ENCODE measurements around the gene CYP26C1. TPM values are rescaled to one million over a fixed set of nuclear protein-coding genes. Genes with fewer than 3 reads are reported as not detected.

The CYP26C1 gene
- total and polyA plus RNA-seq, 9 of the 15 experiments (the other 6 are each of a cell fraction or from before 2014, with no cell fraction given) = 0.07 to 0.09 (median 0.07) TPM; not detected in 6

DNA sequence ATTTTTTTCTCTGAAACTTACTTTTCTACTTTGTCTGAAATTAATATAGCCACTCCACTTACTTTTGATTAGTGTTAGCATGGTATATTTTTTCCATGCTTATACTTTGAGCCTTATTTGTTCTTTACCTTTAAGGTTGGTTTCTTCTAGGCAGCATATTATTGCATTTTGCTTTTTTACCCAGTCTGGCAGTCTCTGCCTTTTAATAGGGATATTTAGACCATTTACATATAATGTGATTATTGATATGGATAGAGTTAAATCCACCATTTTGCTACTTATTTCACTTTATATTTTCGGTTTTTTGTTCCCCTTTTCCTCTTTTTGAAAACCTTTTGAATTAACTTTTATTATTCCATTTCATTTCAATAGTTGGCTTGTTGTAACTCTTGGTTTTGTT is 43.4 kb downstream of the CYP26C1 start:
- H3K9me1 ChIP-seq (ENCODE audit: control insufficient read depth, insufficient read depth, low read length) = no peaks in the 10 kb centered on the region
- BruUV-seq (replicated peaks) = no TSS peak
- H3K4me3 ChIP-seq = no peak overlapping the region
- H4K20me1 ChIP-seq (replicated peaks; ENCODE audit: control insufficient read depth, insufficient read depth, low read length) = no peaks in the 10 kb centered on the region
- no peak for DNase-seq (ENCODE audit: extremely low read depth in 1 of 4, low spot score in 3 of 4)
- FAIRE-seq = no peak
- in situ Hi-C loops (cut with MboI) = no loop called here
- no peak overlapping the region for H3K9ac ChIP-seq (ENCODE audit: insufficient read depth in 1 of 2, low read depth in 2 of 2, low read length in 2 of 2)
- H3K9me3 ChIP-seq (replicated peaks; ENCODE audit: control insufficient read depth, insufficient read depth, low read depth, low read length) = no peaks in the 10 kb centered on the region
- H3K36me3 ChIP-seq (ENCODE audit: control insufficient read depth, insufficient read depth, low read length) = no peaks in the 10 kb centered on the region
- no peak overlapping the region for H3K27ac ChIP-seq (ENCODE audit: extremely low read depth, low read depth, low read length)
- H3K79me2 ChIP-seq (ENCODE audit: control insufficient read depth, insufficient read depth, low read length) = no peaks in the 10 kb centered on the region
- no peaks in the 10 kb centered on the region for H3K27me3 ChIP-seq (ENCODE audit: control insufficient read depth in 2 of 2, insufficient read depth in 2 of 2, low read length in 2 of 2)
- no peak overlapping the region for H3K4me2 ChIP-seq (ENCODE audit: insufficient read depth, low read length)
- 0% methylated on average over 1 of the region's 1 CpG for WGBS (ENCODE audit: insufficient coverage, low coverage, missing lambda C conversion rate)
- ChIA-PET CTCF (ENCODE audit: low intra/inter-chr PET ratio) (no interaction called here), POLR2A (no interaction called here)
- no peak overlapping the region for H2AFZ ChIP-seq (ENCODE audit: low read depth, low read length)
- intact Hi-C loops (cut with micrococcal nuclease) = no loop called here
- TF ChIP-seq, protein P1, sequence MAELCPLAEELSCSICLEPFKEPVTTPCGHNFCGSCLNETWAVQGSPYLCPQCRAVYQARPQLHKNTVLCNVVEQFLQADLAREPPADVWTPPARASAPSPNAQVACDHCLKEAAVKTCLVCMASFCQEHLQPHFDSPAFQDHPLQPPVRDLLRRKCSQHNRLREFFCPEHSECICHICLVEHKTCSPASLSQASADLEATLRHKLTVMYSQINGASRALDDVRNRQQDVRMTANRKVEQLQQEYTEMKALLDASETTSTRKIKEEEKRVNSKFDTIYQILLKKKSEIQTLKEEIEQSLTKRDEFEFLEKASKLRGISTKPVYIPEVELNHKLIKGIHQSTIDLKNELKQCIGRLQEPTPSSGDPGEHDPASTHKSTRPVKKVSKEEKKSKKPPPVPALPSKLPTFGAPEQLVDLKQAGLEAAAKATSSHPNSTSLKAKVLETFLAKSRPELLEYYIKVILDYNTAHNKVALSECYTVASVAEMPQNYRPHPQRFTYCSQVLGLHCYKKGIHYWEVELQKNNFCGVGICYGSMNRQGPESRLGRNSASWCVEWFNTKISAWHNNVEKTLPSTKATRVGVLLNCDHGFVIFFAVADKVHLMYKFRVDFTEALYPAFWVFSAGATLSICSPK (IDR thresholded peaks at IDR 0.05; ENCODE audit: borderline replicate concordance) = no peak
- TF ChIP-seq CBX5 (IDR thresholded peaks at IDR 0.05; ENCODE audit: borderline replicate concordance, low read depth) (no peak), ZNF507 (tag; conservative IDR thresholded peaks at IDR 0.05) (peak; percentile 98)
- ATAC-seq = no peak
- H3K4me1 ChIP-seq (replicated peaks in 1 of 2; ENCODE audit: control insufficient read depth in 2 of 2, insufficient read depth in 2 of 2, low read length in 2 of 2) = no peaks in the 10 kb centered on the region; a peak in 1 of 5 replicates

DNA sequence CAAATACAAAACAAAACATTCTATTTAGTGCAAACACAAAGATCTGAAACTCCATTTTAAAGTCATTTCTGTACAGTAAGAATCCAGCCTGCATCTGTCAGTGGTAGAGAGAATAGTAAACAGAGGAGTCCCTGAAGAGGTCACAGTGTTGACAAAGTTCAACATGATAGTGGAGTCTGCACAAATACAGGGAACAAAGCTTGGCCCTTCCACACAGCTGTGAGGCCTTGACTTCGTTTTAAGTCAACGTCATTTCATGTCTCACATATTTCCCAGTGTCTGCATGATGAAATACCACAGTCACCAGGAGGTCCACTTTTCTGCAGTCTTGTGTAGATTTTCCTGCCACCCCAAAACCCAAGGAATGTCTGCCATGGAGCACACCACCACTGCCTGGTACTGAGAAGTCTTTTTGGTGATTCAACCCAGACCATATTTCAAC is 46.1 kb downstream of the CYP26C1 start:
- Histone ChIP-seq H3K9ac (ENCODE audit: insufficient read depth in 1 of 2, low read depth in 2 of 2, low read length in 2 of 2) (no peak overlapping the region), H3K9me1 (ENCODE audit: control insufficient read depth, insufficient read depth, low read length) (no peaks in the 10 kb centered on the region), H3K4me3 (no peak overlapping the region), H3K36me3 (ENCODE audit: control insufficient read depth, insufficient read depth, low read length) (no peaks in the 10 kb centered on the region), H2AFZ (ENCODE audit: low read depth, low read length) (peak overlapping the region; percentile 68), H3K4me1 (replicated peaks in 1 of 2; ENCODE audit: control insufficient read depth in 2 of 2, insufficient read depth in 2 of 2, low read length in 2 of 2) (no peaks in the 10 kb centered on the region), H4K20me1 (replicated peaks; ENCODE audit: control insufficient read depth, insufficient read depth, low read length) (no peaks in the 10 kb centered on the region), H3K9me3 (replicated peaks; ENCODE audit: control insufficient read depth, insufficient read depth, low read depth, low read length) (no peaks in the 10 kb centered on the region), H3K79me2 (ENCODE audit: control insufficient read depth, insufficient read depth, low read length) (no peaks in the 10 kb centered on the region), H3K27me3 (ENCODE audit: control insufficient read depth in 2 of 2, insufficient read depth in 2 of 2, low read length in 2 of 2) (no peaks in the 10 kb centered on the region), H3K27ac (ENCODE audit: extremely low read depth, low read depth, low read length) (no peak overlapping the region), H3K4me2 (ENCODE audit: insufficient read depth, low read length) (no peak overlapping the region)
- no peak for FAIRE-seq
- POLR2A ChIA-PET = no interaction called here
- BruUV-seq (replicated peaks) = no TSS peak
- TF ChIP-seq, protein P2, sequence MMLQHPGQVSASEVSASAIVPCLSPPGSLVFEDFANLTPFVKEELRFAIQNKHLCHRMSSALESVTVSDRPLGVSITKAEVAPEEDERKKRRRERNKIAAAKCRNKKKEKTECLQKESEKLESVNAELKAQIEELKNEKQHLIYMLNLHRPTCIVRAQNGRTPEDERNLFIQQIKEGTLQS (IDR thresholded peaks at IDR 0.05) = peak; percentile 37; the same call in 1 of the 2 replicates
- TF ChIP-seq, protein P2 (CRISPR knock-in tag; conservative IDR thresholded peaks at IDR 0.05) = no peak
- TF ChIP-seq CEBPG (CRISPR knock-in tag; IDR thresholded peaks at IDR 0.05) (no peak), CEBPG (tag; conservative IDR thresholded peaks at IDR 0.05 in 1 of 2, IDR thresholded peaks at IDR 0.05 in 1 of 2) (peak in 1 of 2 experiments; percentile 75; a peak in 2 of 4 replicates), DMBX1 (CRISPR knock-in tag; IDR thresholded peaks at IDR 0.05; ENCODE audit: borderline replicate concordance) (peak; percentile 15; the same call in 1 of the 2 replicates), ATF7 (IDR thresholded peaks at IDR 0.05) (peak; percentile 25; the same call in 1 of the 2 replicates), FOXJ3 (CRISPR knock-in tag; IDR thresholded peaks at IDR 0.05) (no peak), MEF2A (IDR thresholded peaks at IDR 0.05; ENCODE audit: control insufficient read depth, low read depth, low read length) (no peak)
- DNase-seq (ENCODE audit: extremely low read depth in 1 of 4, low spot score in 3 of 4) = no peak
- intact Hi-C loops (cut with micrococcal nuclease) (no loop called here), in situ Hi-C loops (cut with MboI) (no loop called here)
- CTCF ChIA-PET (ENCODE audit: low intra/inter-chr PET ratio) = no interaction called here
- ATAC-seq = peak; percentile 57
- 12% methylated on average over 2 of the region's 2 CpGs for WGBS (ENCODE audit: insufficient coverage, low coverage, missing lambda C conversion rate)

Data from K562 (cell line).